BJ (cell line): ENCODE results near the gene KLK5. TPM values are rescaled to one million over a fixed set of nuclear protein-coding genes. Genes with fewer than 3 reads are reported as not detected.
A peak's percentile ranks its signal among the peaks of the same experiment; 100 is the strongest.

ENCODE experiments used
- CTCF ChIA-PET: fragments of 350-600 bp; formaldehyde crosslinking; extraction: SDS; loops from one replicate; lab custom pipeline; 2021; ENCODE audit warnings: antibody characterized with exemption, inconsistent platforms; lab: Yijun Ruan, JAX
- POLR2A ChIA-PET: fragments of 300-600 bp; sonication (Branson Sonifier 250); formaldehyde crosslinking; extraction: SDS; loops from one replicate; lab custom pipeline; 2021; ENCODE audit warnings: antibody characterized with exemption; lab: Charles Lee
- DNase-seq: peaks from one replicate; pipeline ENCODE4 v3.0.0-alpha.2; 2011; ENCODE audit warnings: low read depth
- H3K27me3 ChIP-seq: 2 replicates; pipeline ENCODE4 v1.6.0; 2011; ENCODE audit warnings: low read length; ENCODE audit not compliant: control insufficient read depth, insufficient read depth
- H3K36me3 ChIP-seq: 2 replicates; pipeline ENCODE4 v1.5.1; 2011; ENCODE audit warnings: low read length; ENCODE audit not compliant: control insufficient read depth, insufficient read depth
- H3K4me3 ChIP-seq: 2 replicates; pipeline ENCODE4 v1.5.1; 2011; ENCODE audit warnings: low read depth, mild to moderate bottlenecking, control low read depth, low read length
- CTCF ChIP-seq: IDR thresholded peaks from 2 replicates; pipeline ENCODE4 v1.5.1; 2011; ENCODE audit warnings: low read depth, mild to moderate bottlenecking, control low read depth, inconsistent platforms, low read length, moderate library complexity; ENCODE audit not compliant: insufficient read depth
- polyA plus RNA-seq: library from polyadenylated mRNA; depleted of rRNA; stranded (reverse); fragments of >200 nt; gene quantifications from 2 replicates; pipeline ENCODE4 v1.2.3, GENCODE V29; 2011

Gene KLK5
- polyA plus RNA-seq, 1 experiment, result not detected

DNA sequence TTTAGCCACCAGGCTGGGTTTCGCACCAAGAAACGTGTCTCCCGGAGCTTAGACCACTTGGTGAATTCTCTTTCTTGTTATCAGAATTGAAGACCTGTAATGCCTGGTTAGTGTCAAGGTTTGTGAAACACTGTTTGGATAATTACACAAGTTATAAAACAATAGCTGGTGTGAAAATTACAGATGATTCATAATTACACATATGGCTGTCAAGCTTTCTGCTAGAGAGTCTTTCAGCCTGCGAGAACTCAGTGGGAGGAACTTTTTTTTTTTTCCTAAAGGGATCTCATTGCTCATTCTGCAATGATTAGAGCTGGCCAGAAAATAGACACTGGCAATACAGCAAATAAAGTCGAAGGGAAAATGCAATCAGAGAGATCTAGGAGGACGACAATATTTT lies 28.3 kb downstream of the KLK5 start:
- Histone ChIP-seq H3K36me3 (no peaks in the 10 kb centered on the region), H3K27me3 (no peaks in the 10 kb centered on the region), H3K4me3 (no peak overlapping the region)
- ChIA-PET POLR2A (no interaction called here), CTCF (interaction anchor here (0.8 to 3.7 kb wide), 2 partner anchors 10 to 387 kb away, joined by 3 to 22 read pairs; no protein-coding TSS in a partner anchor)
- no peak for TF ChIP-seq CTCF
- DNase-seq, result no peak

GRCh38 chr19:50922317-50922853 lies 30.5 kb downstream of the KLK5 start:
- no peaks in the 10 kb centered on the region for H3K36me3 ChIP-seq
- H3K27me3 ChIP-seq, result peaks cover 2% of the 10 kb centered on the region; the same call in 1 of the 2 replicates
- CTCF ChIA-PET, result interaction anchor here (0.5 to 3.7 kb wide), 26 partner anchors 12 to 580 kb away, joined by 3 to 24 read pairs (median 4); partner anchors contain the start of genes CLDND2, KLK3 and KLK4
- no peak overlapping the region for H3K4me3 ChIP-seq
- peak; percentile 86 for TF ChIP-seq CTCF
- POLR2A ChIA-PET, result no interaction called here
- no peak for DNase-seq

GRCh38 chr19:50921426-50922316 lies 31.2 kb downstream of the KLK5 start:
- Histone ChIP-seq H3K4me3 (no peak overlapping the region), H3K27me3 (peaks cover 2% of the 10 kb centered on the region; the same call in 1 of the 2 replicates), H3K36me3 (no peaks in the 10 kb centered on the region)
- no peak for DNase-seq
- no peak for TF ChIP-seq CTCF
- POLR2A ChIA-PET, result interaction anchor here (0.6 kb wide), 1 partner anchor 14 kb away, joined by 3 read pairs; no protein-coding TSS in a partner anchor
- CTCF ChIA-PET, result interaction anchor here (0.5 to 3.7 kb wide), 25 partner anchors 12 to 580 kb away, joined by 3 to 24 read pairs (median 4); partner anchors contain the start of genes CLDND2, KLK3 and KLK4

DNA sequence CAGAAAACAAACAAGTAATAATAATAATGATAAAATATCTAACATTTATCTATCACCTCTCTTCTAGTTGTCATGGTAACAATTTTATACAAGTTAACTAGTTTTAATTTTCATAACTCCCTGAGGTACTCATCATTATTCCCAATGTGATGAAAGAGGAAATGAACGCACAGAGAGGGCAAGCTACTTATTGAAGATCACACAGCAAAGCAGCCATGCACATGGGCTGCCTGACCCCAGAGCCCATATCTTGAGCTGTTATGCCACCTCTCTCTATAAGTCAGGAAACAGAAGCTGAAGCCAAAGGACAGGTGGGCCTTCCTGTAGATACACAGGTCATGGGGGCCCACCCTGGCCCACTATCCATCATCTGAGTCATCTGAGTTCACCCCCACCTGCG lies 36.8 kb downstream of the KLK5 start:
- no peak for DNase-seq
- peaks cover 6% of the 10 kb centered on the region for H3K27me3 ChIP-seq
- H3K36me3 ChIP-seq, result no peaks in the 10 kb centered on the region
- CTCF ChIA-PET, result no interaction called here
- no peak for TF ChIP-seq CTCF
- no peak overlapping the region for H3K4me3 ChIP-seq
- POLR2A ChIA-PET, result no interaction called here
